NCI-H1048 (cell line): ENCODE results near the gene C6orf47.

Experiments used
- DNase-seq: peaks from one replicate; lab custom pipeline; 2025; lab: John Stamatoyannopoulos, UW

The C6orf47 gene

DNA sequence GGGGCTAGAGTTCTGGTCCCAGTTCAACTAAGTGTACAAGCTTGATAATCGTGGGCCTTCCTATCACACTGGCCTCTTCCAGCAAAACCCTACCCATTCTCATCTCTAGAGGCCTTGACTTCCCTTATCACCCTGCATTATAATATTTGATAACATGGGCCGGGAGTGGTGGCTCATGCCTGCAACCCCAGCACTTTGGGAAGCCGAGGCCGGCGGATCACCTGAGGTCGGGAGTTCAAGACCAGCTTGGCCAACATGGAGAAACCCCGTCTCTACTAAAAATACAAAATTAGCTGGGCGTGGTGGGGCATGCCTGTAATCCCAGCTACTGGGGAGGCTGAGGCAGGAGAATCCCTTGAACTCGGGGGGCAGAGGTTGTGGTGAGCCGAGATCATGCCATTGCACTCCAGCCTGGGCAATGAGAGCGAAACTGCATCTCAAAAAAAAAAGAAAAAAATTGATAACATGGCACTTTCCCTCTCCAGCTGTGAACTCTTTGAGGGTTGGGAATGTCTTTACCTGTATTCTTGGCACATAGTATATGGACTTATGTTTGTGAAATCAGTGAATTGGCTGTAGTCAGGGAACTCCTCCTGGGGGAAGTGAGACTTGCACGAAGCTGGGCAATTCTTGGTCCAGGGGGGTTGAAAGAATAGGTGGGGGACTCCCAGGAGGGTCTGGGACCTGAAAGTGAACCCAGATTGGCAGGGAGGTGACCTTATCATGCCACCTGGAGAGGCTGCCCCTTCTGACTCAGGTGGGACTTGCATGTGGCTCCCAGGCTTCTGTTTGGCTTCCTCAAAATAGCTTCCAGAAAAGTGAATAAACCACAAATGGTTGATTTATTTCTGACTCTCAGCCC is 915 bp upstream of the C6orf47 start:
- no peak for DNase-seq

DNA sequence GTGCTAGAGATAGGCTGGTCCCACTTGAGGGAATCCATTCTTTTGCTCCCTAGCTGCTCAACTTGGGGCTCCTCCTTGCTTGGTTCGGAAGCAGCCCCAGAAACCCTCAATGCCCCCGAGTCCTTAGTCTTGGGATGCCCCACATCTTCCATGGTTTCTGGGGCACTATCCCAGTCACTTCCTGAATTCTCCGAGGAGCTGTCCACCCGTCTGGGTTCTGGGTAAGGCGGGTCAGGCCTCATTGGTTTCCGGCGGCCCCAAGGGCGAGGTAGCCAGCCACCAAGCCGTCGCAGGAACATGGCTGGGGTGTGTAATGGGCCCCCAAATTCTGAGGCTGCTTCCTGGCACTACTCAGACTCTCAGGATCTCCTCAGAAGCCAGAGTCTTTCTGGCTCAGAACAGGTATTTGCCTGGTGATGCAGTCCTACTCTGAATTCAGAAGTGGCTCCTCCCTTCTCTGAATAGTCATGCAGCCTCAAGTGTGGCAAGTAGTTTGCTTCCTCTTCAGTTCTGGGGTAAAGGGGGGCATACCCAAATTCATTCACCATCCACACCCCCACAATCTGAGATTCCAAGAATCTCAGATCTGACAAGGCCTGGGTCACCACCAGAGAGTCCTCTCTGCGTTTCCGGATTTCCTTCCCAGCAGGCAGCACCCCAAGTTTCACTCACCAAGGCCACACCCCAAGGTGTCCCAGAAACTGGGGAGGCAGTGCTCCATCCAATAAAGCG is 763 bp downstream of the C6orf47 start:
- DNase-seq: no peak

DNA sequence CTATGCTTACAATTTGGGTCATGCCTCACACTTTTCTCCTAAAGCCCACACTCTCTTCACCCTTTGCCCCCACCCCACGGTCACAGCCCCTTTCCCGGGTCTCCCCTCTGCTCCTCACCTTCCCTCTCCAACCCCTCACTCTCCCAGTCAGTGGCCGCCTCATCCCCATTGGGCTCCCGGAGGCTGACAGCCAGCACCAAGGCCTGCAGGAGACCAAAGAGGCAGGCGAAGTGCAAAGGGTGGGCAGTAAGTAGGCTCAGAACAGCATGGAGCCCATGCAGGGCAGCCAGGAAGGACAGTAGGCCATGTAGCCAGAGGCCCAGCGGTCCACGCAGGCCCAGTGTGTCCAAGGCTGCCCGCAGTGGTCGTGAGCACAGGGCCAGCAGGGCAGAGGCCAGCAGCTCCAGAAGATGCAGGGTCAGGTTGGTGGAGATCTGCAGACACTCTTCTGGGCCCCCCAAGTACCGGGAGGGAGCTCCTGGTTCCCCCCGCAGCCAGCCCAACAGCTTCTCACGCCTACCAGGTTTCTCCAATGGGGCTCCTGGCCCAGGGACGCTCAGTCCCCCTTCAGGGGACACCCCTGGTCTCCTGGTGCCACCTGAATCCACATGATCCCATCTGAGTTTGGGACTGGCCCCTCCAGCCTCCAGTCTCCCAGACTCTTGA is 1.5 kb downstream of the C6orf47 start:
- DNase-seq: no peak

DNA sequence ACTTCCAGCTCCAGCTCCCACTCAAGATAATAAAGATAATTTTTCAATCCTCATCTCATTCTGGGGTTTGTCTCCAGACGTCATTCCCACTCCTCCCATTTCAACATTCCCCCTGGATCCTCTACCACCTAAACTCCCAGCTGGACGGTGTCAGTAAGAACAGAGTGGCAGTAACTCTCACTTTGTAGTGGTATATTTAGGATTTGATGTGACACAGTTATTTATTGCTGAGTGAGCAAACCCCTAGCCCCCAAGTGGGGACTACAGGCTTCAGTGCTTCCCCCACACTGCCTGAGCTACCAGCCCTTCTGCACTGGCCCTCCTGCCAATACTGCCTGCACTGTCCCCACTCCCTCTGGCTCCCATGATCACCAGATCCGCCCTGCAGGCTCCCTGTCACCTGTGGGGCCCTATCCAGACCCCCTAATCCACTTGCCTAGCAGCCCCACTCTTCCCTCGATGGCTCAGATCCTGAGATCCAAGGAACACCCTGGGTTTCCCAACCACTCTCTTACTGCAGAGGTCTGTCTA is 2.4 kb downstream of the C6orf47 start:
- no peak for DNase-seq

DNA sequence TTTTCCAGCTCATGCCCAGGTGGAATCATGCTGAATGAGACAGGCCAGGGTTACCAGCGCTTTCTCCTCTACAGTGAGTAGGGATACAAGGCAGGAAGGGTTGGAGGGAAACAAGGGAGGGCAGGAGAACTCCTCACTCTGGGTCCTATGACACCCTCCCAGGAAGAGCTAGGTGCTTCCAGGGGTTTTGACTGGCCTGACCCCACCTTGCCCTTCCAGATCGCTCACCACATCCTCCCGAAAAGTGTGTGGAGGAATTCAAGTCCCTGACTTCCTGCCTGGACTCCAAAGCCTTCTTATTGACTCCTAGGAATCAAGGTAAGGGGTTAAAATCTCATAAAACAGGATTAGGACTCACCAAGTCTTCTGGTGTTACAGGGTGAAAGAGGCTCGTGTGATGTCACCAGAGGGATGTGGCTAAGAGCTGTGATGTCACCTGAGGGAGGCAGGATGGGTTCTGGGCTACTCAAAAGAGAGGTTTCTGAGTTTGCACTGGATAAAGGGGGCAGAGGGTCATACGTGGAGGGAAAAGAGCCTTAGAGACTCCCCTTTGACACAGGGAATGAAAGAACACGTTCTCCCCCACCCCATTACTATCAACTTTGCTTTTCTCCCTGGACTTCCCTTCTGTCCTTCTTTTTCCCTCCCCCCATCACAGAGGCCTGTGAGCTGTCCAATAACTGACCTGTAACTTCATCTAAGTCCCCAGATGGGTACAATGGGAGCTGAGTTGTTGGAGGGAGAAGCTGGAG is 3.0 kb downstream of the C6orf47 start:
- no peak for DNase-seq

DNA sequence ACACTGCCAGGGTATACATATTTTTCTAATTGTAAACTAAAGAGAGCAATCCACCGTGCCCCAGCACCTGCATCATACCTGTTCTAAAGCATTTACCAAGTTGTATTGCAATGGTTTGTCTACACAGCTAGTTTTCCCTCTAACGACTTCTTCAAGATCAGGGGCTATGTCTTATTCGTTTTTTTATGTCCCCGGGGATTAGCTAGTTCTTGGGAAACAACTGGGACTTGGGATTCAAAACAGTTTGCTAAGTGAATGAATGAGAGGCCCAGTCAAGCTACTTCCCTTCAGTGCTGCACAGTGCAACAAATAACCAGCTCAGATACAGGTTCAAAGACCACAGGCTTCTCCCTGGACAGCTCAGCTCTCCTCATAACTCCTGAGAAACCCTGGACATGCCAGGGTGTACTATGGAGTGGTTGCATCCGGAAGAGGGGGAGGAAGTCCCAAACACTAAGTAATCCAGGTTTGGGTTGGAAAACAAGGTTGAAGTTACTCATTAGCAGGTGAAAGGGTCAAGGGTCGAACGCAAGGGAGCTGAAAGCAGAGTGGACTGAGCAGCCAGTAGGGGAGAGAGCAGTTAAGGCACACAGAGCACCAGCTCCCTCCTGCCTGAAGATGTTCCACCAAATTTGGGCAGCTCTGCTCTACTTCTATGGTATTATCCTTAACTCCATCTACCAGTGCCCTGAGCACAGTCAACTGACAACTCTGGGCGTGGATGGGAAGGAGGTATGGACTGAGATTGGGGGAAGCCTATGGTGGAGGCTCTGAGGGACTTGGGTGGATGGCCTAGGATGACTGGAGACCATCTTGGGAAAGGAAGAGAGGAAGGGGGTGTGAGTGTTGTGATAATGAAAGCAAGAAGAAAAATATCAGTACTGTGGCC is 5.0 kb downstream of the C6orf47 start, which contains the start of gene APOM:
TSS of gene APOM (plus strand) at position 546 of the 889 bp plus-strand sequence. CDS start at position 619, 73 bp downstream.
- no peak for DNase-seq

DNA sequence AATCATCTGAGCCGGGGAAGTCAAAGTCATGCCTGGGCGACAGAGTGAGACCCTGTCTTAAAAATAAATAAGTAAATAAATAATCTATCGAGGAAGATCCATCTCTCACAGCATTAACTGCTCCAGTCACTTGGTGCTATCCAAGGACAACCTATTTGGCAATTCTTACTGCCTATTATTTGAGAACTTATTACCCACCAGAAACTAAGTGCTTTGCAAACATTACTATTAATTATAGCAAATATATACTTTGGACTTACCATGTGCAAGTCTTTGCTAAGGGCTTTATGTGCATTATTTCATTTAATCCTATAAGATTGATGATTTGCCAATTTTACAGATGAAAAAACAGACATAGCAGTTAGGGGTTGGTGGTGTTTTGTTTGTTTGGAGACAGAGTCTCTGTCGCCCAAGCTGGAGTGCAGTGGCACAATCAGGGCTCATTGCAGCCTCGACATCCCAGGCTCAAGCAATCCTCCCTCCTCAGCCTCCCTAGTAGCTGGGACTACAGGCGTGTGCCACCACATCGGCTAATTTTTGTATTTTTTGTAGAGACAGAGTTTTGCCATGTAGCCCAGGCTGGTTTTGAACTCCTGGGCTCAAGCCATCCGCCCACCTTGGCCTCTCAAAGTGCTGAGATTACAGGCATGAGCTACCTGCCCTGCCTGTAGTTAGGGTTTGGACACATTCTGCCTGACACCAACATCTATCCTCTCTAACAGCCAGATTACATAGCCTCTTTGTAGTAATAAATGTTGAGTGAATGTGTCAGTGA is 5.8 kb downstream of the C6orf47 start:
- DNase-seq: no peak

DNA sequence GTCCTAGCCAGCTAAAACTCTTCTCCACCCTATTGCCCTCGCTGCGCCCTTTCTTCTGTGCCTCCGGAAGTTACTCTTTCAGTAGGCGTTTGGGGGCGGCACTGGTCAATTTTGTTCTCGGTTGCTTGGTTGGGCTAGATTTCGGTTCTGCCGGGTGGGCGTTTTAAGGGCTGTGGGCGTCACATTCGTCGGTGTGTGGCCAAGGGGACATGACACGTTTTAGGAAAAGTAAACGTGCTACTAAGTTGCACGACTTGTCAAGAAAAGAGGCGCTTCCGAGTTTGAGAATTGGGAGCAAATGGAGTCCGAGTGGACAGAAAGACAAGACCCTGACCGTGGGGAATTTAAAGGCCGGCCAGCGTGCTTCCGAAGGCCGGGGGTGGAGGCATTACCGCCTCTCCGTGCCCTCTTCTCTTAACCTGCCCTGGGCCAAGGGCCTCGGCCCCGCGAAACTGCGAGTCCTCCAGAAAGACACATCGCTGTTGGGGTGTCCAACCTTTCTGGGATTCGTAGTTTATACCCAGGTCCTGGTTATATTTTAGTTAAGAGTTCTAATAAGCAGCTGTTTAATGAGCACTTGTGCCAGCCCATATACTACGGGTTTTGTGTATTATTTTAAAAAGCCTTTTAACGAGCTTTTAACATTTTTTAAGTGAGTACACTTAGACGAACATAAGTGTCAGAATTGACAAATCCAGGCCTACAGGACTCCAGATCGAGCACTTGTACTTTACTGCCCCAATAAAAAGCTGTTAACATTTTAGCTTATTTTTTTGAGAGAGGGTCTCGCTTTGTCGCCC is 7.5 kb downstream of the C6orf47 start:
- peak; percentile 76 for DNase-seq

DNA sequence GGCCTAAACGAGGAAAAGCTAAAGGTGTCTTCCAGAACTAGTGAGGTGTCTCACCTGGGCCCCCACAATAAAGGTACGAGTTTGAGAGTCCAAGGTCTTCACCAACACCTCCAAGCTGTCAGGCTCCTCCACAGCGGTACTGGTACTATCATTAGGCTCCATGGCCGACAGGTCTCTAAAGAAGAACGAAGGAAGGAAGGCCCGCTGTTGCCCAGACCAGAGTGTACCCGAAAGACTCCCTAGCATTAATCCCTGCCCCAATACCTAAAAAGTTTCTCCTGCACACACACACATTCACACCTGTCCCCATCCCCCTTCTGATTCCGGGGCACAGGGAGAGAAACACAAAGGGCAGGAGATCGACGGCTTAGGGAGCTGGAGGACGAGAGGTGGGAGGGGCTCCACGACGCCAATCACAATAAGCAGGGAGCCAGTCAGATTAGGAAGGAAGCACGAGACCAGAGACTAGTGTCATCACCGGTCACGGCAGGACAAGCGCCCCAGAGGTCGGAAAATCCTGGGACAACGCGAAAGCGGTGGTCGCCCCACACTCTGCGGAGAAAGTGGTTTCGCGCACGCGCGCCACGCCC is 8.9 kb downstream of the C6orf47 start:
- DNase-seq: no peak

DNA sequence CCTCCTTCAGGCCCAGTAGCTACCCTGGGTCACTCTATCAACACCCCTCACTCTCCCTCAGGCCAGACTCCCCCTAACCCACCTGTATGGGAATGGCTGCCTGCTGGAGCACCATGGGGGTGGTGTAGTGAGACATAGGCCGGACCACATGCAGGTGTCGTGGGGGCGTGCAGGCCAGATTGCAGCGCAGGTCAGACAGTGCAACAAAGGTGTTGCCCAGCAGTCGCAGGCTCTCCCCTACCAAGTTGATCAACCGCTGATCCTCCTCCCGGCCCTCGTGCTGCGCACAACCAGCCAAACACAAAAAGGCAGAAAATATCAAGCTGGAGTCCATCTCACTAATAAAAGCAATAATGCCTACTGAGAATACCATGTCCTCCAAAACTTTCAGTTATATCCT is 15.3 kb downstream of the C6orf47 start:
- no peak for DNase-seq

DNA sequence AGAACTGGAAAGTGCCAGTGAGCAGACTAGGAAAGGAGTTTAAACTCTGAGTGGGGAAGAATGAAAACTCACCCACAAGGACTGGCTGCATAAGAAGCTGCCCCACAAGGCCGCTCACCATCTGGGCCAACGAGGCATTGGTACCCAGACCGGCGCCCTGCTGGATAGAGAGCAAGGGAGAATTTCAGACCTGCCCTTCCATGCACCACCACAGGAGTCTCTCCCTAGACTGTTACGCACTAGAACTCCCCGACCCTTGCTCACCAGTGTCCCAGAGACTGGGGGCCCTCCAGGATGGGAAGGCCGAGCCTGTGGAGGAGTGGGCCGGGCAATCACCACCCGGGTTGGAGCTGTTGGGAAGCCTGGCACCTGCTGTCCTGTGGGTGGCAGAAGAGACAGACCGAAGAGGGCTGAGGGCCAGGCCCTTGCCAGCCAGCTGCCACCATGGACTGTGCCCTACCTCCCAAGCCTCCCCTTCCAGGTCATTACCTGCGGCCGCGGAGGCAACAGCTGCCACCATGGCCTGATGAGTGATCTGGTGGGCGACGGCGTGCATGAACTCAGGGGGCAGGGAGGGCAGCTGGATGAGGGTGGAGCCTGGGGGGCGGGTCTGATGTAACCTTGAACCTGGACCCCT is 16.6 kb downstream of the C6orf47 start:
- no peak for DNase-seq

DNA sequence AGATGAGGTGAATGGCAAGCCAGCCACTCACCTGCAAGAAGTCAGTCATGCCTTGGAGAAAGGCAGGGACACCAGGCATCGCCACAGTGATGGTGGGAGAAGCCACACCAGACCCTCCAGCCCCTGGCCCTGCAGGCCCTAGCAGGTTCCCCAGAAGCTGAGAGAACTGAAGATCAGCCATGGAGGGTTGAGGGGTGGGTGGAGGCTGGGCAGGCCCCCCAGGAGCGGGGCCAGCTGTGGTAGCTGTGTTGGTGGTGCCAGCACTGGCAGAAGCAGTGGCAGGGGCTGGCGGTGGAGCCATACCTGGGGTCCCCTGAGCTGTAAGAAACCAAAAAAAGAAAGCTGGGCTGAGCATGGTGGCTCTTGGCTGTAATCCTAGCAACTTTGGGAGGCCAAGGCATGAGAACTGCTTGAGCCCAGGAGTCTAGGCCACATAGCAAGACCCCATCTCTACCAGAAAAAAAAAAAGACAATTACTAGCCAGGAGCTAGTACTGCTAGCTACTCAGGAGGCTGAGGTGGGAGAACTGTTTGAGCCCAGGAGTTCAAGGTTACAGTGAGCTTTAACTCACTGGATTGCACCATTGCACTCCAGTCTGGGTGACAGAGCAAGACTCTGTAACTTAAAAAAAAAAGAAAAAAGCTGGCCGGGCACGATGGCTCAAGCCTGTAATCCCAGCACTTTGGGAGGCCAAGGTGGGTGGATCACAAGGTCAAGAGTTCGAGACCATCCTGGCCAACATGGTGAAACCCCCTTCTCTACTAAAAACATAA is 17.6 kb downstream of the C6orf47 start:
- no peak for DNase-seq

DNA sequence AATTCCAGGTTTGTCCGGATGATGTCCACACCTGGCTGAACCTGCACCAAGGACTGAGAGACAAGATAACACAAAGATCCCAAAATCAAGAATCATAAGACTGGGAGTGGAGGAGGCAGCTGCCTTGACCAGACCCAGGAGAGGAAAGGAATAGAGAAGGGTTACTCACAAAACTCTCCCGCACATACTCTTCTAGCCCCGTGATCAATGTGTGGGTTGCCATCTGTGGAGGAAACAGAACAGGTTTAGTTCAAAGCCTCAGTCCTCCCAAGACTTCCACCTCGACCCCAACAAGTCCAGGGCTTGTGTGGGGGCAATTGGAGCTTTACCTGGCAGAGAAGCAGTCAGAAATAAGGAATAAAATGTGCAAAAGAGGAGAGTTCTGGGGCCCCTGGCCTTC is 19.2 kb downstream of the C6orf47 start:
- DNase-seq: no peak

DNA sequence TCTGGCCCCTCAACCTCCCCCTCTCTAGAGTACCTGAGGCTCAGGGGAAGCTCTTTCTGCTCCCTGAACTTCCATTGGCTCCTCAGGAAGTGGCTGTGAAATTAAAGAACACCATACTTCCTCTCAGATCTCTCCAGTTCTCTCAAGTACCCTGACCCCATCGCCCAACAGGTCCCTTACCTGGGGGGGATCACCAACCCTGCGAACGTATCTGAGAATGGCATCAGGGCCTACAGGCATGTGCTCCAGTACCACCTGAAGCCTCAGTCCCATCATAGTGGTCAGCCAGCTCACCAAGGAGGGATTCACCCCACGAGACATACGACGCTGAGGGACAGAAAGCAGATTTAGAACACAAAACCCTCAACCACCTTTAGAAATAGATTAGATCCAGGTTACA is 20.0 kb downstream of the C6orf47 start:
- no peak for DNase-seq

DNA sequence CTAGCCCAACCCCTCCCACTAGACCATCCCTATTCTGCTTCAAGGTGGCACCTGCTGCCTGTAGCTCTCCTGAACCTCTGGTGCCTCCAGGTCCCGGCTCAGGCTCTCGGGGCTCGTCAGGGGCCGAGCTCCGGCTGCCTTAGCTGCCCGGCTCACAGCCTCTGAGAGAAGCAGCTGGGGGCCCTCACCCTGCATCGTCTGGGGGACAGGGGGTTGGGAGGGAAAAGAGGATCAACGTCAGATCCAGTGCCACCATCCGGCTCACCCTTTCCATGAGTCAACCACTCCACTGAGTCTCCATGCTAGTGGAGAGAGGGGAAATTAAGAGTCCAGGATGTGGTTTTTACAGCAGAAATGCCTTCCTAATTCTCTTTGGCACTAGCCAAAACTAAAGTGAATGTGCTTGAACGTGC is 21.1 kb downstream of the C6orf47 start:
- DNase-seq: no peak

DNA sequence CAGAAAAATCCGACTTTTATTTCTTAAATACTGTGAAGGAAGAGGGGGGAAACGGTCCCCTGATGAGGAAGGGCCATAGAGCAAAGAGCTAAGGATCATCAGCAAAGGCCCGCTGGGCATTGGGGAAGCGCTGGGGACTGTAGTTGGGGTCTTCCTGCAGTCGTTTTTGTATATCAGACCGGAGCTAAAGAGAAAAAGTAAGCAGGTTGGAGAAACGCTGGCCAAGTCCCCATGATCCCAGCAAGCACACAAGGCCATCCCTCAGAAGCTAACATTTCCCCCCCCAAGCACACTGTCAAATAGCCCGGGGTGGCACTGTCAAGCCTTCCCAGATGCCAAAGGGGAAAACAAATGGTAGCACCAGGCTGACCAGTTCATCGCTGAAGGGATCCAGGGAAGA is 21.5 kb downstream of the C6orf47 start:
- DNase-seq: no peak
